Measurements from ENCODE around the gene MAPK8IP1.

GRCh38 chr11:45906965-45907611, 21.6 kb downstream of the MAPK8IP1 start, which contains the start of gene FREY1:
- TF ChIP-seq CTCF (IDR thresholded peaks at IDR 0.05), result no peak
- TF ChIP-seq POLR2A (IDR thresholded peaks at IDR 0.05), result no peak
